Parathyroid adenoma (tissue), 2 donors: Measurements from ENCODE around the gene SPINK13.

Source experiments
- H2AFZ ChIP-seq: fragments of 300-600 bp; sonication (generic); one replicate; pipeline ENCODE4 v1.7.0; 2017; ENCODE audit warnings: antibody characterized with exemption, mild to moderate bottlenecking
- H3K27ac ChIP-seq: fragments of 300-600 bp; sonication (generic); one replicate; pipeline ENCODE4 v1.7.0; 2017
- H3K27me3 ChIP-seq: fragments of 300-600 bp; sonication (generic); one replicate; pipeline ENCODE4 v1.7.0; 2017; ENCODE audit warnings: low read length; ENCODE audit not compliant: control insufficient read depth, insufficient read depth
- H3K36me3 ChIP-seq: fragments of 300-600 bp; sonication (generic); one replicate; pipeline ENCODE4 v1.7.0; 2017; ENCODE audit warnings: low read length; ENCODE audit not compliant: control insufficient read depth, insufficient read depth
- H3K4me1 ChIP-seq: fragments of 300-600 bp; sonication (generic); one replicate; pipeline ENCODE4 v1.7.0; 2017; ENCODE audit warnings: control low read depth
- H3K4me2 ChIP-seq: fragments of 300-600 bp; sonication (generic); one replicate; pipeline ENCODE4 v1.7.0; 2017; ENCODE audit warnings: low read length
- H3K4me3 ChIP-seq: fragments of 300-600 bp; sonication (generic); one replicate; pipeline ENCODE4 v1.7.0; 2017; ENCODE audit warnings: low read depth, low read length
- H3K79me2 ChIP-seq: fragments of 300-600 bp; sonication (generic); one replicate; pipeline ENCODE4 v1.7.0; 2017; ENCODE audit warnings: control low read depth
- H3K9ac ChIP-seq: fragments of 300-600 bp; sonication (generic); one replicate; pipeline ENCODE4 v1.7.0; 2017; ENCODE audit warnings: mild to moderate bottlenecking
- H3K9me3 ChIP-seq: fragments of 300-600 bp; sonication (generic); one replicate; pipeline ENCODE4 v1.7.0; 2017; ENCODE audit warnings: low read length; ENCODE audit not compliant: control insufficient read depth
- CTCF ChIP-seq: fragments of 300-600 bp; sonication (generic); IDR thresholded peaks from one replicate; pipeline ENCODE4 v1.7.0; 2017; ENCODE audit warnings: antibody characterized with exemption, mild to moderate bottlenecking
- donor health status: primary hyperparathyroidism.

Gene SPINK13

GRCh38 chr5:148229840-148230239, 38.8 kb upstream of the SPINK13 start:
- H3K9me3 ChIP-seq, result no peaks in the 10 kb centered on the region
- TF ChIP-seq CTCF, result no peak
- no peak overlapping the region for H2AFZ ChIP-seq
- H3K79me2 ChIP-seq, result no peaks in the 10 kb centered on the region
- H3K36me3 ChIP-seq, result no peaks in the 10 kb centered on the region
- H3K27me3 ChIP-seq, result no peaks in the 10 kb centered on the region
- H3K27ac ChIP-seq, result no peak overlapping the region
- no peak overlapping the region for H3K9ac ChIP-seq
- no peak overlapping the region for H3K4me3 ChIP-seq
- no peak overlapping the region for H3K4me2 ChIP-seq
- no peaks in the 10 kb centered on the region for H3K4me1 ChIP-seq

- no peak overlapping the region for H2AFZ ChIP-seq
- no peak overlapping the region for H3K4me2 ChIP-seq
- H3K79me2 ChIP-seq, result no peaks in the 10 kb centered on the region
- H3K4me1 ChIP-seq, result no peaks in the 10 kb centered on the region
- no peaks in the 10 kb centered on the region for H3K27me3 ChIP-seq
- no peak for TF ChIP-seq CTCF
- no peak overlapping the region for H3K27ac ChIP-seq
- no peak overlapping the region for H3K4me3 ChIP-seq
- no peaks in the 10 kb centered on the region for H3K36me3 ChIP-seq
- no peak overlapping the region for H3K9ac ChIP-seq
- no peaks in the 10 kb centered on the region for H3K9me3 ChIP-seq
Measured at GRCh38 chr5:148230240-148230639, 38.4 kb upstream of the SPINK13 start.

- no peaks in the 10 kb centered on the region for H3K79me2 ChIP-seq
- no peaks in the 10 kb centered on the region for H3K4me1 ChIP-seq
- no peak overlapping the region for H3K4me2 ChIP-seq
- no peaks in the 10 kb centered on the region for H3K27me3 ChIP-seq
- no peak overlapping the region for H3K9ac ChIP-seq
- no peaks in the 10 kb centered on the region for H3K9me3 ChIP-seq
- no peak for TF ChIP-seq CTCF
- no peak overlapping the region for H2AFZ ChIP-seq
- H3K27ac ChIP-seq, result no peak overlapping the region
- H3K36me3 ChIP-seq, result no peaks in the 10 kb centered on the region
- H3K4me3 ChIP-seq, result no peak overlapping the region
Measured at GRCh38 chr5:148237785-148238417, 30.7 kb upstream of the SPINK13 start.

GRCh38 chr5:148238418-148238794, 30.2 kb upstream of the SPINK13 start, which contains the start of gene MARCOL:
Gene MARCOL (plus strand): TSS chr5:148238525. CDS start chr5:148238598, 73 bp downstream.
- Histone ChIP-seq H3K4me3 (no peak within 1 kb of the TSS), H3K27me3 (no peaks in the 10 kb centered on the region), H3K4me1 (no peaks in the 10 kb centered on the region), H3K9me3 (no peaks in the 10 kb centered on the region), H3K36me3 (no peaks in the 10 kb centered on the region), H3K79me2 (no peaks in the 10 kb centered on the region), H3K9ac (no peak within 1 kb of the TSS), H2AFZ (no peak within 1 kb of the TSS), H3K27ac (no peak within 1 kb of the TSS), H3K4me2 (no peak within 1 kb of the TSS)
- no peak for TF ChIP-seq CTCF

GRCh38 chr5:148248894-148249293, 19.7 kb upstream of the SPINK13 start:
- Histone ChIP-seq H3K36me3 (no peaks in the 10 kb centered on the region), H3K4me1 (no peaks in the 10 kb centered on the region), H2AFZ (no peak overlapping the region), H3K79me2 (no peaks in the 10 kb centered on the region), H3K4me3 (no peak overlapping the region), H3K4me2 (no peak overlapping the region), H3K9me3 (no peaks in the 10 kb centered on the region), H3K27me3 (no peaks in the 10 kb centered on the region), H3K9ac (no peak overlapping the region), H3K27ac (no peak overlapping the region)
- no peak for TF ChIP-seq CTCF
